Esophagus muscularis mucosa (tissue), 3 donors: ENCODE measurements around the gene SPRR2E.

Source experiments
- POLR2AphosphoS5 ChIP-seq, 2 donors: sonication (generic); formaldehyde crosslinking; IDR thresholded peaks; one replicate each; pipeline ENCODE4 v1.6.1; 2017; ENCODE audit warnings: antibody characterized with exemption in 2 of 2
- TF ChIP-seq, protein P1 (sequence below), 3 experiments: fragments of 200-600 bp in 2 of 3; fragments of 450-650 bp in 1 of 3; sonication (generic) in 2 of 3; IDR thresholded peaks; one replicate each; pipeline ENCODE4 v1.5.1; 2017 to 2019; ENCODE audit warnings: antibody characterized with exemption in 3 of 3, mild to moderate bottlenecking in 2 of 3, moderate library complexity in 1 of 3

- TF ChIP-seq, protein P1, sequence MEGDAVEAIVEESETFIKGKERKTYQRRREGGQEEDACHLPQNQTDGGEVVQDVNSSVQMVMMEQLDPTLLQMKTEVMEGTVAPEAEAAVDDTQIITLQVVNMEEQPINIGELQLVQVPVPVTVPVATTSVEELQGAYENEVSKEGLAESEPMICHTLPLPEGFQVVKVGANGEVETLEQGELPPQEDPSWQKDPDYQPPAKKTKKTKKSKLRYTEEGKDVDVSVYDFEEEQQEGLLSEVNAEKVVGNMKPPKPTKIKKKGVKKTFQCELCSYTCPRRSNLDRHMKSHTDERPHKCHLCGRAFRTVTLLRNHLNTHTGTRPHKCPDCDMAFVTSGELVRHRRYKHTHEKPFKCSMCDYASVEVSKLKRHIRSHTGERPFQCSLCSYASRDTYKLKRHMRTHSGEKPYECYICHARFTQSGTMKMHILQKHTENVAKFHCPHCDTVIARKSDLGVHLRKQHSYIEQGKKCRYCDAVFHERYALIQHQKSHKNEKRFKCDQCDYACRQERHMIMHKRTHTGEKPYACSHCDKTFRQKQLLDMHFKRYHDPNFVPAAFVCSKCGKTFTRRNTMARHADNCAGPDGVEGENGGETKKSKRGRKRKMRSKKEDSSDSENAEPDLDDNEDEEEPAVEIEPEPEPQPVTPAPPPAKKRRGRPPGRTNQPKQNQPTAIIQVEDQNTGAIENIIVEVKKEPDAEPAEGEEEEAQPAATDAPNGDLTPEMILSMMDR (IDR thresholded peaks at IDR 0.05) = no peak
- TF ChIP-seq POLR2AphosphoS5 (IDR thresholded peaks at IDR 0.05) = no peak
These were observed 39.4 kb upstream of the SPRR2E start for GRCh38 chr1:153133743-153134142.
